Spleen (tissue), 13 donors: ENCODE measurements around the gene NELFA. TPM values are rescaled to one million over a fixed set of nuclear protein-coding genes. Genes with fewer than 3 reads are reported as not detected.

Experiments
- DNase-seq: peaks from one replicate; pipeline ENCODE4 v3.0.0-alpha.2; 2020
- H3K27ac ChIP-seq, 8 donors: fragments of 200-600 bp; sonication (generic) in 7 of 8; 1 replicate in 4 of 8; 2 replicates in 4 of 8; pipeline versions ENCODE4 v1.5.0 to v1.8.0; 2016 to 2021; ENCODE audit warnings: inconsistent platforms in 4 of 8, mild to moderate bottlenecking in 4 of 8, moderate library complexity in 1 of 8
- H3K27me3 ChIP-seq, 7 donors: fragments of 200-600 bp; sonication (generic) in 6 of 7; replicated peaks in 1 of 7; 1 replicate in 4 of 7; 2 replicates in 3 of 7; pipeline versions ENCODE4 v1.5.0 to v1.8.0; 2016 to 2021; ENCODE audit warnings: inconsistent platforms in 3 of 7, mild to moderate bottlenecking in 1 of 7
- H3K36me3 ChIP-seq, 6 donors: fragments of 200-600 bp; sonication (generic) in 5 of 6; 1 replicate in 4 of 6; 2 replicates in 2 of 6; pipeline versions ENCODE4 v1.5.0 to v1.8.0; 2016 to 2021; ENCODE audit warnings: inconsistent platforms in 2 of 6
- H3K4me1 ChIP-seq, 6 donors: fragments of 200-600 bp; sonication (generic) in 5 of 6; 1 replicate in 3 of 6; 2 replicates in 3 of 6; pipeline versions ENCODE4 v1.5.0 to v1.8.0; 2016 to 2021; ENCODE audit warnings: inconsistent platforms in 3 of 6
- H3K4me3 ChIP-seq, 8 donors: fragments of 200-600 bp; sonication (generic) in 7 of 8; 1 replicate in 4 of 8; 2 replicates in 4 of 8; pipeline versions ENCODE4 v1.5.0 to v1.8.0; 2016 to 2021; ENCODE audit warnings: inconsistent platforms in 4 of 8, mild to moderate bottlenecking in 4 of 8, moderate library complexity in 2 of 8
- H3K9me3 ChIP-seq, 8 donors: fragments of 200-600 bp; sonication (generic) in 7 of 8; 1 replicate in 4 of 8; 2 replicates in 4 of 8; pipeline versions ENCODE4 v1.5.0 to v1.8.0; 2016 to 2021; ENCODE audit warnings: inconsistent platforms in 4 of 8
- CTCF ChIP-seq, 11 experiments: fragments of 200-600 bp in 7 of 11; fragments of 450-650 bp in 4 of 11; sonication (generic) in 4 of 11; IDR thresholded peaks in 8 of 11; conservative IDR thresholded peaks in 3 of 11; 1 replicate in 7 of 11; 2 replicates in 4 of 11; pipeline versions ENCODE4 v1.4.0 to v1.8.0; 2016 to 2021; ENCODE audit warnings: antibody characterized with exemption in 11 of 11, inconsistent platforms in 4 of 11, mild to moderate bottlenecking in 1 of 11
- POLR2A ChIP-seq, 3 donors: fragments of 450-650 bp; IDR thresholded peaks; one replicate each; pipeline ENCODE4 v1.5.1; 2017; ENCODE audit warnings: antibody characterized with exemption in 3 of 3, mild to moderate bottlenecking in 1 of 3
- POLR2AphosphoS5 ChIP-seq, 3 donors: sonication (generic); formaldehyde crosslinking; IDR thresholded peaks; one replicate each; pipeline ENCODE4 v1.5.1; 2017; ENCODE audit warnings: antibody characterized with exemption in 3 of 3
- WGBS, 5 donors: extraction: QIAGEN DNeasy Blood & Tissue Kit in 3 of 5; methylation state at CpG; one replicate each; pipeline versions ENCODE4 v1.1.5 to v1.1.7; 2013 to 2018; 5-methylcytosine and 5-hydroxymethylcytosine counted together
- intact Hi-C: fragments of 100-400 bp; cut with DNase I; formaldehyde crosslinking; loops from one replicate; pipeline ENCODE4 v1.15.0; 2023; ENCODE audit warnings: low total_unique reads
- long read RNA-seq, 2 donors: transcript quantifications; one replicate each; lab custom pipeline, GENCODE V29; 2026
- polyA plus RNA-seq, 3 donors: library from polyadenylated mRNA; stranded (reverse); fragments of 200-250 nt; gene quantifications; one replicate each; pipeline ENCODE4 v1.2.1, GENCODE V29; 2013
- total RNA-seq, 7 donors: library from RNA; depleted of rRNA in 3 of 7; stranded (reverse); fragments of >200 nt in 3 of 7; fragmentation: NEBNext Ultra II Directional in 4 of 7; extraction: Animal tissue kit (Norgen Biotek cat#: 25700) in 4 of 7; gene quantifications; one replicate each; pipeline versions ENCODE4 v1.1.0 to v1.2.1, GENCODE V29; 2016 to 2021
- donor health status: healthy with polysubstance abuse.
- donor health status: DM: no; HTN: no; CAD: no; lungs with moderate emphysema.
- donor health status: DM: no; HTN: no; CAD: no.
- donor health status: Bipolar disorder and iron deficiency.
- donor health status: healthy.
- donor health status: DM: no; HTN: no; CAD: no.
- donor health status: DM: yes; HTN: yes; CAD: no.

The NELFA gene
- total RNA-seq: 10 to 100 TPM; 20.2 to 36.6 (median 31.5) TPM
- polyA plus RNA-seq: 10 to 100 TPM; 19.9 to 29.6 (median 20.1) TPM
- long read RNA-seq, donor 1, partial matches to known transcripts: 5 of 29 reads
- long read RNA-seq, donor 1, other reads (novel, unspliced or antisense): 23 of 29 reads
- long read RNA-seq, donor 2, transcript NELFA-202 (11 exons, 3,343 nt): major isoform, 5 of 5 reads
- long read RNA-seq, donor 2, partial matches to known transcripts: 0 of 5 reads
- long read RNA-seq, donor 2, other reads (novel, unspliced or antisense): 0 of 5 reads

GRCh38 chr4:2008921-2009650, at the start of gene NELFA:
TSS of gene NELFA (minus strand) at chr4:2008974. CDS start at chr4:2008959, 15 bp downstream.
- Histone ChIP-seq H3K9me3 (no peaks in the 10 kb centered on the region), H3K4me3 (peak within 1 kb of the TSS; percentile 73 to 95 (median 85)), H3K27me3 (no peaks in the 10 kb centered on the region), H3K36me3 (peaks cover 0 to 26% (median 9%) of the 10 kb centered on the region in 6 donors), H3K4me1 (peaks cover 15 to 70% (median 39%) of the 10 kb centered on the region in 6 donors), H3K27ac (peak within 1 kb of the TSS; percentile 93 to 100 (median 99))
- WGBS, 5 donors: 0% methylated on average over 14 to 95 of the region's 95 CpGs
- intact Hi-C loops: no loop called here
- TF ChIP-seq POLR2A (IDR thresholded peaks at IDR 0.05): peak in 2 of 3 donors; percentile 27 to 80
- peak; percentile 92 to 97 (median 95) for TF ChIP-seq POLR2AphosphoS5 (IDR thresholded peaks at IDR 0.05)
- TF ChIP-seq CTCF (IDR thresholded peaks at IDR 0.05 in 8 of 11, conservative IDR thresholded peaks at IDR 0.05 in 3 of 11): peak in 9 of 11 experiments; percentile 8 to 75 (median 58)
- DNase-seq: peak; percentile 99

GRCh38 chr4:2057382-2058065, 48.8 kb upstream of the NELFA start:
- no peaks in the 10 kb centered on the region for H3K36me3 ChIP-seq
- peak overlapping the region in 1 of 8 donors; percentile 78 for H3K4me3 ChIP-seq
- intact Hi-C loops: no loop called here
- H3K9me3 ChIP-seq: no peaks in the 10 kb centered on the region
- TF ChIP-seq POLR2A (IDR thresholded peaks at IDR 0.05) (no peak), POLR2AphosphoS5 (IDR thresholded peaks at IDR 0.05) (no peak), CTCF (IDR thresholded peaks at IDR 0.05 in 8 of 11, conservative IDR thresholded peaks at IDR 0.05 in 3 of 11) (no peak)
- peak; percentile 53 for DNase-seq
- peaks cover 0 to 31% (median 20%) of the 10 kb centered on the region in 6 donors for H3K4me1 ChIP-seq
- WGBS, 5 donors: 67 to 76% (median 70%) methylated on average over 26 of the region's 26 CpGs
- H3K27ac ChIP-seq: no peak overlapping the region
- H3K27me3 ChIP-seq: peaks cover 0 to 94% (median 46%) of the 10 kb centered on the region in 7 donors

GRCh38 chr4:2054217-2054616, 45.4 kb upstream of the NELFA start:
- no peak for DNase-seq
- H3K36me3 ChIP-seq: no peaks in the 10 kb centered on the region
- H3K4me3 ChIP-seq: no peak overlapping the region
- no peak overlapping the region for H3K27ac ChIP-seq
- intact Hi-C loops: no loop called here
- H3K27me3 ChIP-seq: peaks cover 0 to 86% (median 30%) of the 10 kb centered on the region in 7 donors
- 59 to 72% (median 64%) methylated on average over 6 of the region's 6 CpGs for WGBS, 5 donors
- H3K9me3 ChIP-seq: no peaks in the 10 kb centered on the region
- peaks cover 0 to 14% (median 9%) of the 10 kb centered on the region in 6 donors for H3K4me1 ChIP-seq
- TF ChIP-seq POLR2AphosphoS5 (IDR thresholded peaks at IDR 0.05): no peak
- TF ChIP-seq CTCF (IDR thresholded peaks at IDR 0.05 in 8 of 11, conservative IDR thresholded peaks at IDR 0.05 in 3 of 11): no peak
- TF ChIP-seq POLR2A (IDR thresholded peaks at IDR 0.05): no peak
